B cell (primary cell): ENCODE data around the gene CCDC171. TPM values are rescaled to one million over a fixed set of nuclear protein-coding genes. Genes with fewer than 3 reads are reported as not detected.

Experiments used
- ATAC-seq: fragments of 200-7000 bp; cut with Tn5 transposase; one replicate; pipeline ENCODE4 v1.10.0; 2021; ENCODE audit warnings: low read depth, mild to moderate bottlenecking, moderate number of reproducible peaks, moderate library complexity
- CTCF ChIA-PET: fragments of 350-600 bp; sonication (Branson Sonifier 250); formaldehyde crosslinking; loops from one replicate; lab custom pipeline; 2021; ENCODE audit warnings: antibody characterized with exemption, inconsistent platforms; lab: Charles Lee
- POLR2A ChIA-PET: fragments of 350-600 bp; sonication (Branson Sonifier 250); formaldehyde crosslinking; loops from one replicate; lab custom pipeline; 2021; ENCODE audit warnings: antibody characterized with exemption; lab: Charles Lee
- DNase-seq: peaks from one replicate; pipeline ENCODE4 v3.0.0; 2013
- H2AFZ ChIP-seq: 2 replicates; pipeline ENCODE4 v1.6.1; 2012; ENCODE audit warnings: mild to moderate bottlenecking, low read depth, low read length; ENCODE audit not compliant: insufficient read depth, poor library complexity, severe bottlenecking
- H3K27ac ChIP-seq, 2 donors: 1 replicate in 1 of 2; 2 replicates in 1 of 2; pipeline ENCODE4 v1.5.1; 2012 to 2013; ENCODE audit warnings: low read length in 2 of 2, mild to moderate bottlenecking in 2 of 2, moderate library complexity in 1 of 2
- H3K27me3 ChIP-seq, 4 experiments: fragments of 200-600 bp in 1 of 4; sonication (generic) in 1 of 4; replicated peaks in 1 of 4; 1 replicate in 2 of 4; 2 replicates in 2 of 4; pipeline versions ENCODE4 v1.6.1 to v1.7.0; 2013 to 2016; ENCODE audit warnings: low read length in 3 of 4, mild to moderate bottlenecking in 2 of 4, mixed read lengths in 1 of 4, moderate library complexity in 1 of 4; ENCODE audit not compliant: insufficient read depth in 4 of 4, control insufficient read depth in 3 of 4; ENCODE audit errors: control extremely low read depth in 1 of 4
- H3K36me3 ChIP-seq, 2 experiments: replicated peaks in 1 of 2; 1 replicate in 1 of 2; 2 replicates in 1 of 2; pipeline versions ENCODE4 v1.6.1 to v1.7.1; 2013; ENCODE audit warnings: low read length in 1 of 2; ENCODE audit not compliant: insufficient read depth in 2 of 2, control insufficient read depth in 1 of 2; ENCODE audit errors: control extremely low read depth in 1 of 2, extremely low read depth in 1 of 2
- H3K4me1 ChIP-seq, 2 donors: fragments of 200-600 bp in 1 of 2; sonication (generic) in 1 of 2; 1 replicate in 1 of 2; 2 replicates in 1 of 2; pipeline versions ENCODE4 v1.5.1 to v1.6.1; 2013 to 2017; ENCODE audit warnings: low read length in 2 of 2; ENCODE audit not compliant: control insufficient read depth in 2 of 2, insufficient read depth in 2 of 2
- H3K4me2 ChIP-seq: replicated peaks from 2 replicates; pipeline ENCODE3; 2012; ENCODE audit warnings: mild to moderate bottlenecking, low read depth, low read length; ENCODE audit not compliant: poor library complexity, severe bottlenecking
- H3K4me3 ChIP-seq, 5 experiments: fragments of 200-600 bp in 1 of 5; sonication (generic) in 1 of 5; 1 replicate in 3 of 5; 2 replicates in 2 of 5; pipeline versions ENCODE4 v1.5.1 to v1.7.0; 2011 to 2016; ENCODE audit warnings: low read length in 4 of 5, mild to moderate bottlenecking in 4 of 5, low read depth in 2 of 5, control low read depth in 1 of 5, moderate library complexity in 1 of 5; ENCODE audit not compliant: insufficient read depth in 1 of 5; ENCODE audit errors: control extremely low read depth in 1 of 5, extremely low read depth in 1 of 5
- H3K79me2 ChIP-seq: fragments of 200-600 bp; sonication (generic); one replicate; pipeline ENCODE4 v1.6.0; 2016; ENCODE audit warnings: low read length; ENCODE audit not compliant: control insufficient read depth, insufficient read depth
- H3K9ac ChIP-seq: fragments of 200-600 bp; sonication (generic); 2 replicates; pipeline ENCODE4 v1.6.1; 2017; ENCODE audit warnings: mild to moderate bottlenecking, low read length, moderate library complexity
- H3K9me3 ChIP-seq, 3 donors: one replicate each; pipeline versions ENCODE4 v1.6.1 to v1.7.1; 2013; ENCODE audit warnings: low read length in 2 of 3; ENCODE audit not compliant: control insufficient read depth in 2 of 3, insufficient read depth in 1 of 3; ENCODE audit errors: control extremely low read depth in 1 of 3
- H4K20me1 ChIP-seq: 2 replicates; pipeline ENCODE4 v1.6.0; 2012; ENCODE audit warnings: mild to moderate bottlenecking, low read length; ENCODE audit not compliant: insufficient read depth, control insufficient read depth, poor library complexity, severe bottlenecking
- H3K27ac Mint-ChIP-seq: one replicate; pipeline ENCODE4 v1.8.0; 2021; ENCODE audit warnings: mixed read lengths
- H3K27me3 Mint-ChIP-seq: one replicate; pipeline ENCODE4 v1.8.0; 2021; ENCODE audit warnings: mixed read lengths
- H3K4me1 Mint-ChIP-seq: one replicate; pipeline ENCODE4 v1.8.0; 2021; ENCODE audit warnings: mixed read lengths
- H3K4me3 Mint-ChIP-seq: one replicate; pipeline ENCODE4 v1.8.0; 2021; ENCODE audit warnings: mixed read lengths
- H3K9me3 Mint-ChIP-seq: one replicate; pipeline ENCODE4 v1.8.0; 2022; ENCODE audit warnings: mixed read lengths; ENCODE audit not compliant: insufficient read depth
- CTCF ChIP-seq: fragments of 200-600 bp; IDR thresholded peaks from one replicate; pipeline ENCODE4 v1.8.0; 2022; ENCODE audit warnings: antibody characterized with exemption, mild to moderate bottlenecking
- EZH2 ChIP-seq: IDR thresholded peaks from 2 replicates; pipeline ENCODE4 v1.6.1; 2012; ENCODE audit warnings: borderline replicate concordance, low read depth, mild to moderate bottlenecking, moderate library complexity, low read length; ENCODE audit not compliant: insufficient read depth, poor library complexity, severe bottlenecking
- WGBS: methylation state at CpG from one replicate; pipeline ENCODE4 v1.1.5; 2013; ENCODE audit warnings: missing lambda C conversion rate; ENCODE audit not compliant: insufficient coverage; 5-methylcytosine and 5-hydroxymethylcytosine counted together
- intact Hi-C: fragments of 100-400 bp; cut with micrococcal nuclease; formaldehyde crosslinking; loops from one replicate; pipeline ENCODE4 v1.10.0; 2022
- polyA plus RNA-seq: library from polyadenylated mRNA; depleted of rRNA; stranded (reverse); fragments of >200 nt; gene quantifications from 2 replicates; pipeline ENCODE4 v1.2.3, GENCODE V29; 2012
- total RNA-seq, 2 donors: library from RNA; stranded (reverse); fragments of 120-200 nt in 1 of 2; gene quantifications; 1 replicate in 1 of 2; 2 replicates in 1 of 2; pipeline versions ENCODE4 v1.2.3 to v1.2.4, GENCODE V29; 2013 to 2022

Gene CCDC171
- total and polyA plus RNA-seq, 2 donors (not counting 1 experiment from before 2014, with no cell fraction given), result 0.22 to 6.3 TPM

DNA sequence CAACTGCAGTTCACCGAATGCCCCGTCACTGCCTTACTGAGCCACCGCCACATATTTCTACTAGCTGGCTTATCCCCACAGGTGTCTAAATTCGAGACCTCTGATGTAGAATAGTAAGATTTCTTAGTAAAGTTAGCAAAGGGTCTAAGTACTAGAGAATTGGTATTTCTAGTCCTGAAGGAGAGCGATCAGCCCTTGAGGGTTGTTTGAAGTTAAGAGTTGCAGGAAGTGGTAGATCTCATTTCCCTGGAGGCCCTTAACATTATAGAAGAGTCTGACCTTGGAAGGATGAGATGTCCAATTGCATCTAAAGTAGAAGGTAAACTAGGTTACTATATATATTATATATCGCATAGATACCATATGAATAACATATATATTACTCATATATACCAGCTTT lies 451.8 kb downstream of the CCDC171 start:
- Mint-ChIP-seq H3K9me3 (peaks cover 2% of the 10 kb centered on the region), H3K4me1 (no peaks in the 10 kb centered on the region), H3K27me3 (no peaks in the 10 kb centered on the region), H3K4me3 (no peak overlapping the region), H3K27ac (no peak overlapping the region)
- H2AFZ ChIP-seq, result no peak overlapping the region
- ChIA-PET POLR2A (no interaction called here), CTCF (no interaction called here)
- peaks cover 0 to 3% (median 0%) of the 10 kb centered on the region in 3 donors for H3K9me3 ChIP-seq
- H3K4me3 ChIP-seq, result no peak overlapping the region
- no peaks in the 10 kb centered on the region for H3K79me2 ChIP-seq
- no peaks in the 10 kb centered on the region for H4K20me1 ChIP-seq
- ATAC-seq (no peak), DNase-seq (no peak)
- H3K36me3 ChIP-seq, result no peaks in the 10 kb centered on the region
- no peak overlapping the region for H3K4me2 ChIP-seq
- intact Hi-C loops, result no loop called here
- TF ChIP-seq EZH2 (no peak), CTCF (no peak)
- no peaks in the 10 kb centered on the region for H3K4me1 ChIP-seq
- H3K27ac ChIP-seq, result no peak overlapping the region
- H3K27me3 ChIP-seq, result no peaks in the 10 kb centered on the region
- 60% methylated on average over 1 of the region's 6 CpGs for WGBS
- H3K9ac ChIP-seq, result no peak overlapping the region

DNA sequence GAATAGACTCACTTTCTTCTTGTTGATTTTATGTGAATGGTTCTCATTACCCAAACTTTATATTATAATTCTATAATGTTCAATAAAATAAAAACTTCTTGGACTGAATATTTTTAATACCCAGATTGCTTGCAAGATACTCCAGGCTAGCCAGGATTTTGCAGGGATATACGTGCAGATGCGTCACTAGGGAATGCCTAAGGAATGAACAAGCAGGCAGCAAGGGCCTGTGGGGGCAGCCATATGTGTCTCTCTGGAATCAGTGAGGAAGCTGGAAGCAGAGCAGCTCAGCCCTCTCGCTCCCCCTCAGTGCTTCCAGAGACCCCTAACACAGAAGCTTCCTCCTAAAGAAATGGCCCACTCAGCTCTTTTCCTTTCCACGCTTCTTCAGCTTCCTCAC lies 457.4 kb downstream of the CCDC171 start:
- DNase-seq (no peak), ATAC-seq (no peak)
- Histone ChIP-seq H3K4me3 (no peak overlapping the region), H3K27me3 (no peaks in the 10 kb centered on the region), H4K20me1 (no peaks in the 10 kb centered on the region), H3K27ac (no peak overlapping the region), H3K9ac (no peak overlapping the region), H3K9me3 (peaks cover 0 to 3% (median 0%) of the 10 kb centered on the region in 3 donors), H2AFZ (no peak overlapping the region), H3K36me3 (no peaks in the 10 kb centered on the region), H3K4me1 (no peaks in the 10 kb centered on the region), H3K4me2 (no peak overlapping the region), H3K79me2 (no peaks in the 10 kb centered on the region)
- 94% methylated on average over 3 of the region's 4 CpGs for WGBS
- no peak for TF ChIP-seq CTCF
- TF ChIP-seq EZH2, result no peak
- intact Hi-C loops, result no loop called here
- H3K4me1 Mint-ChIP-seq, result no peaks in the 10 kb centered on the region
- ChIA-PET CTCF (no interaction called here), POLR2A (no interaction called here)
- H3K4me3 Mint-ChIP-seq, result no peak overlapping the region
- no peaks in the 10 kb centered on the region for H3K27me3 Mint-ChIP-seq
- peaks cover 2% of the 10 kb centered on the region for H3K9me3 Mint-ChIP-seq
- no peak overlapping the region for H3K27ac Mint-ChIP-seq
